HEK293T (cell line): ENCODE data around the gene ST6GALNAC5.

ENCODE experiments used
- ARNT ChIP-seq: fragments of 450-650 bp; IDR thresholded peaks from 2 replicates; pipeline ENCODE4 v1.6.1; 2017; ENCODE audit warnings: mild to moderate bottlenecking
- BHLHE40 ChIP-seq: fragments of 450-650 bp; IDR thresholded peaks from 2 replicates; pipeline ENCODE4 v1.6.1; 2016; ENCODE audit warnings: mild to moderate bottlenecking, moderate library complexity, borderline replicate concordance
- ELF4 ChIP-seq: fragments of 450-650 bp; IDR thresholded peaks from 2 replicates; pipeline ENCODE4 v1.6.1; 2017; ENCODE audit warnings: antibody characterized with exemption
- FOXM1 ChIP-seq: fragments of 450-650 bp; IDR thresholded peaks from 2 replicates; pipeline ENCODE4 v1.6.1; 2017; ENCODE audit warnings: mild to moderate bottlenecking, borderline replicate concordance
- SP1 ChIP-seq: fragments of 450-650 bp; IDR thresholded peaks from 2 replicates; pipeline ENCODE4 v1.6.1; 2017
- SUZ12 ChIP-seq: fragments of 450-650 bp; IDR thresholded peaks from 2 replicates; pipeline ENCODE4 v1.6.1; 2016; ENCODE audit warnings: mild to moderate bottlenecking
- ZNF384 ChIP-seq: fragments of 450-650 bp; IDR thresholded peaks from 2 replicates; pipeline ENCODE4 v1.6.1; 2016

DNA sequence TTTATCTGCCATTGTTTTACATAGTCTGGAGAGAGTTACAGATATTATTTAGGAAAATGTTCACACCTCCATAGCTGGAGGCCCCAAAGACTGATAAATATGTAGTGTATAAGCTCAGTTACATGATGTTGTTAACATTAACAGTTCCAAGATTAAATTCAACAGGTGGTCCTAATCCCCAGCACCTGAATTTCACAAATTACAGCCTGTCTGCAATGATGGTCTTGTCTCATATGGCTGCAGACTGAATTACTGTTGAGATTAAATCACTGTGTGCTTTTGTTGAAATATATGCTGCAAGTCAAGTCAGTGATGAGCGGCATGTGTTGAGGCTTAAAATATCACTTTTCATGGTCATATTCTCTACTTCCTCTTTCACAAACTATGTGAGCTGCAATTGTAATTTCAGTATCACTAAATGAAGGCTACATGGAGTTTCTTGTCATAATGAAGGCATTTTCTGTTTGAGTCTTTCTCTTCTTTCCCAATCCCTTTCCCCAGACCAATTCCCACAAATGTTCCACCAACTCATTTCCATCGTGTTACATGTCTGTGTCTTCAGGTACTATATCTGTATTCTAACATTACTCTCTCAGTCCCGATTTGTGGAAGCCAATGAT is 4.2 kb downstream of the ST6GALNAC5 start:
- TF ChIP-seq FOXM1 (no peak), SP1 (no peak), BHLHE40 (no peak), SUZ12 (no peak), ELF4 (no peak), ZNF384 (no peak), ARNT (no peak)
